ENCODE measurements around the gene TRIM28. TPM values are rescaled to one million over a fixed set of nuclear protein-coding genes. Genes with fewer than 3 reads are reported as not detected.

TRIM28 gene
- total and polyA plus RNA-seq, 9 of the 15 experiments (the other 6 are each of a cell fraction or from before 2014, with no cell fraction given), result 12.1 to 797 (median 490) TPM

DNA sequence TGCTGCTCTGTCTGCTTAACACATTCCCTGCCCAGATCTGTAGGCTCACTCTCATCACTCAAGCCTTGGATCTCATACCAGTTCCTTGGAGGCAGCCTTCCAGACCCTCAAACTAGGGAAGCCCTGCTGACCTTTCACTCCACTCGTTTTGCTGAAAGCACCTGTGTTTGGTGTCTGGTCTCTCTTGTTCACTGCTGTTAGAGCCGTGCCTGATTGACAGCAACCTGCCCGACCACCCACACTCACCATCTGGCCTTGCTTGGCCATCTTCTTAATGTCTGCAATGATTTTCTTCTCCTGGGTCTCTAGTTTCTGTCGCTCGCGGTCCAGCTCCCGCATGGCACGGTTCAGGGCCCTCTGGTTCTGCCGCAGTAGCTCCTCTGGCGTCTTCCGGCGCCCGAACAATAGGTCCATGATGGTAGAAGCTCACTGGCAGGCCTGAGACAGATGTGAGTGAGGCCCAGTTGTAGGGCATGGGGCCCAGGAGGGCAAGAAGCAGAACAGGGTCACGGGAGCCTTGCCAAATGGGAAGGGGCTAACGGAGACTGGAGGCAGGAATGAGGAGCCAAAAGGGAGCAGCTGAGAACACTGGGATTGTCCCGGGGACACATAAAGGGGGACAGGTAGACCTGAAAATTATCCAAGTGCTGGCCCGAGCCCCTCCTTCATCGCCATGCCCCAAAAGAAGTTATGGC, 10.1 kb downstream of the TRIM28 start (continued):
- TF ChIP-seq, protein P1, sequence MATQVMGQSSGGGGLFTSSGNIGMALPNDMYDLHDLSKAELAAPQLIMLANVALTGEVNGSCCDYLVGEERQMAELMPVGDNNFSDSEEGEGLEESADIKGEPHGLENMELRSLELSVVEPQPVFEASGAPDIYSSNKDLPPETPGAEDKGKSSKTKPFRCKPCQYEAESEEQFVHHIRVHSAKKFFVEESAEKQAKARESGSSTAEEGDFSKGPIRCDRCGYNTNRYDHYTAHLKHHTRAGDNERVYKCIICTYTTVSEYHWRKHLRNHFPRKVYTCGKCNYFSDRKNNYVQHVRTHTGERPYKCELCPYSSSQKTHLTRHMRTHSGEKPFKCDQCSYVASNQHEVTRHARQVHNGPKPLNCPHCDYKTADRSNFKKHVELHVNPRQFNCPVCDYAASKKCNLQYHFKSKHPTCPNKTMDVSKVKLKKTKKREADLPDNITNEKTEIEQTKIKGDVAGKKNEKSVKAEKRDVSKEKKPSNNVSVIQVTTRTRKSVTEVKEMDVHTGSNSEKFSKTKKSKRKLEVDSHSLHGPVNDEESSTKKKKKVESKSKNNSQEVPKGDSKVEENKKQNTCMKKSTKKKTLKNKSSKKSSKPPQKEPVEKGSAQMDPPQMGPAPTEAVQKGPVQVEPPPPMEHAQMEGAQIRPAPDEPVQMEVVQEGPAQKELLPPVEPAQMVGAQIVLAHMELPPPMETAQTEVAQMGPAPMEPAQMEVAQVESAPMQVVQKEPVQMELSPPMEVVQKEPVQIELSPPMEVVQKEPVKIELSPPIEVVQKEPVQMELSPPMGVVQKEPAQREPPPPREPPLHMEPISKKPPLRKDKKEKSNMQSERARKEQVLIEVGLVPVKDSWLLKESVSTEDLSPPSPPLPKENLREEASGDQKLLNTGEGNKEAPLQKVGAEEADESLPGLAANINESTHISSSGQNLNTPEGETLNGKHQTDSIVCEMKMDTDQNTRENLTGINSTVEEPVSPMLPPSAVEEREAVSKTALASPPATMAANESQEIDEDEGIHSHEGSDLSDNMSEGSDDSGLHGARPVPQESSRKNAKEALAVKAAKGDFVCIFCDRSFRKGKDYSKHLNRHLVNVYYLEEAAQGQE (IDR thresholded peaks at IDR 0.05; ENCODE audit: borderline replicate concordance), result no peak
- TF ChIP-seq, protein P1 (CRISPR knock-in tag; IDR thresholded peaks at IDR 0.05; ENCODE audit: low read depth), result no peak
- TF ChIP-seq HNRNPK (IDR thresholded peaks at IDR 0.05; ENCODE audit: low read depth, low read length, poor library complexity, severe bottlenecking) (no peak), GTF2F1 (IDR thresholded peaks at IDR 0.05; ENCODE audit: low read depth, low read length) (no peak), HDAC1 (IDR thresholded peaks at IDR 0.05) (no peak), ARNT (IDR thresholded peaks at IDR 0.05) (no peak)
- TF ChIP-seq, protein P2, sequence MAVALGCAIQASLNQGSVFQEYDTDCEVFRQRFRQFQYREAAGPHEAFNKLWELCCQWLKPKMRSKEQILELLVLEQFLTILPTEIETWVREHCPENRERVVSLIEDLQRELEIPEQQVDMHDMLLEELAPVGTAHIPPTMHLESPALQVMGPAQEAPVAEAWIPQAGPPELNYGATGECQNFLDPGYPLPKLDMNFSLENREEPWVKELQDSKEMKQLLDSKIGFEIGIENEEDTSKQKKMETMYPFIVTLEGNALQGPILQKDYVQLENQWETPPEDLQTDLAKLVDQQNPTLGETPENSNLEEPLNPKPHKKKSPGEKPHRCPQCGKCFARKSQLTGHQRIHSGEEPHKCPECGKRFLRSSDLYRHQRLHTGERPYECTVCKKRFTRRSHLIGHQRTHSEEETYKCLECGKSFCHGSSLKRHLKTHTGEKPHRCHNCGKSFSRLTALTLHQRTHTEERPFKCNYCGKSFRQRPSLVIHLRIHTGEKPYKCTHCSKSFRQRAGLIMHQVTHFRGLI (CRISPR knock-in tag; IDR thresholded peaks at IDR 0.05), result no peak

Data from K562 (cell line).